ENCODE measurements around the gene TUBA3C. TPM values are rescaled to one million over a fixed set of nuclear protein-coding genes. Genes with fewer than 3 reads are reported as not detected.
A peak's percentile ranks its signal among the peaks of the same experiment; 100 is the strongest.
"Not testable (repeated sequence)": the region's sequence is repeated elsewhere in the genome, so short reads cannot be mapped to it uniquely, and the experiment has no call there.

TUBA3C gene
- total RNA-seq, result 0.27 TPM
- long read RNA-seq, result 0 reads

GRCh38 chr13:19181621-19182485 is at the start of gene TUBA3C:
TSS of gene TUBA3C (minus strand) at chr13:19181824. CDS start at chr13:19181747, 77 bp downstream.
- no peak for DNase-seq
- ATAC-seq (ENCODE audit: poor library complexity), result no peak
- intact Hi-C loops (cut with DNase I), result no loop called here

GRCh38 chr13:19207413-19207812 is 25.8 kb upstream of the TUBA3C start:
- ATAC-seq (ENCODE audit: poor library complexity); DNase-seq; intact Hi-C loops (cut with DNase I): not testable (repeated sequence)

- intact Hi-C loops (cut with DNase I); ATAC-seq (ENCODE audit: poor library complexity); DNase-seq: not testable (repeated sequence)
These were observed 11.0 kb upstream of the TUBA3C start for GRCh38 chr13:19192622-19193021.

GRCh38 chr13:19189911-19190310 is 8.3 kb upstream of the TUBA3C start:
- DNase-seq; intact Hi-C loops (cut with DNase I); ATAC-seq (ENCODE audit: poor library complexity): not testable (repeated sequence)

- ATAC-seq (ENCODE audit: poor library complexity); DNase-seq; intact Hi-C loops (cut with DNase I): not testable (repeated sequence)
These were observed 7.7 kb upstream of the TUBA3C start for GRCh38 chr13:19189368-19189767.

- DNase-seq, result no peak
- intact Hi-C loops (cut with DNase I), result no loop called here
- no peak for ATAC-seq (ENCODE audit: poor library complexity)
These were observed 4.4 kb upstream of the TUBA3C start for GRCh38 chr13:19185865-19186645.

- DNase-seq (no peak), ATAC-seq (ENCODE audit: poor library complexity) (no peak)
- intact Hi-C loops (cut with DNase I), result no loop called here
These were observed 3.7 kb upstream of the TUBA3C start for GRCh38 chr13:19185086-19185864.

- ATAC-seq (ENCODE audit: poor library complexity) (no peak), DNase-seq (no peak)
- intact Hi-C loops (cut with DNase I), result no loop called here
These were observed 2.6 kb upstream of the TUBA3C start for GRCh38 chr13:19184176-19184575.

- ATAC-seq (ENCODE audit: poor library complexity) (no peak), DNase-seq (no peak)
- intact Hi-C loops (cut with DNase I), result no loop called here
These were observed 2.1 kb upstream of the TUBA3C start for GRCh38 chr13:19183676-19184075.

GRCh38 chr13:19182536-19182935 is 912 bp upstream of the TUBA3C start:
- intact Hi-C loops (cut with DNase I), result no loop called here
- ATAC-seq (ENCODE audit: poor library complexity), result no peak
- DNase-seq, result no peak

- intact Hi-C loops (cut with DNase I), result no loop called here
- no peak for DNase-seq
- no peak for ATAC-seq (ENCODE audit: poor library complexity)
These were observed 503 bp downstream of the TUBA3C start for GRCh38 chr13:19181021-19181620.

GRCh38 chr13:19179916-19180315 is 1.7 kb downstream of the TUBA3C start:
- DNase-seq (no peak), ATAC-seq (ENCODE audit: poor library complexity) (no peak)
- intact Hi-C loops (cut with DNase I), result no loop called here

- DNase-seq (no peak), ATAC-seq (ENCODE audit: poor library complexity) (peak; percentile 93)
These were observed 2.6 kb downstream of the TUBA3C start for GRCh38 chr13:19178901-19179593.

GRCh38 chr13:19176981-19177776 is 4.4 kb downstream of the TUBA3C start:
- not testable (repeated sequence) for DNase-seq

More at GRCh38 chr13:19178901-19179593, 2.6 kb downstream of the TUBA3C start:
- intact Hi-C loops (cut with DNase I), result no loop called here

GRCh38 chr13:19173752-19174151 is 7.9 kb downstream of the TUBA3C start:
- intact Hi-C loops (cut with DNase I), result no loop called here
- no peak for DNase-seq
- no peak for ATAC-seq (ENCODE audit: poor library complexity)

More at GRCh38 chr13:19176981-19177776, 4.4 kb downstream of the TUBA3C start:
- intact Hi-C loops (cut with DNase I); ATAC-seq (ENCODE audit: poor library complexity): not testable (repeated sequence)

GRCh38 chr13:19172647-19173030 is 9.0 kb downstream of the TUBA3C start:
- intact Hi-C loops (cut with DNase I), result no loop called here
- DNase-seq (no peak), ATAC-seq (ENCODE audit: poor library complexity) (no peak)

- no peak for DNase-seq
- ATAC-seq (ENCODE audit: poor library complexity), result no peak
- intact Hi-C loops (cut with DNase I), result no loop called here
These were observed 9.5 kb downstream of the TUBA3C start for GRCh38 chr13:19172007-19172646.

All from Right ventricle myocardium superior (tissue), 1 donor.